ENCODE measurements around the gene SPOCD1. TPM values are rescaled to one million over a fixed set of nuclear protein-coding genes. Genes with fewer than 3 reads are reported as not detected.

The SPOCD1 gene
- total RNA-seq, 2 experiments from 2014 or later: 0.60 to 1.0 TPM

DNA sequence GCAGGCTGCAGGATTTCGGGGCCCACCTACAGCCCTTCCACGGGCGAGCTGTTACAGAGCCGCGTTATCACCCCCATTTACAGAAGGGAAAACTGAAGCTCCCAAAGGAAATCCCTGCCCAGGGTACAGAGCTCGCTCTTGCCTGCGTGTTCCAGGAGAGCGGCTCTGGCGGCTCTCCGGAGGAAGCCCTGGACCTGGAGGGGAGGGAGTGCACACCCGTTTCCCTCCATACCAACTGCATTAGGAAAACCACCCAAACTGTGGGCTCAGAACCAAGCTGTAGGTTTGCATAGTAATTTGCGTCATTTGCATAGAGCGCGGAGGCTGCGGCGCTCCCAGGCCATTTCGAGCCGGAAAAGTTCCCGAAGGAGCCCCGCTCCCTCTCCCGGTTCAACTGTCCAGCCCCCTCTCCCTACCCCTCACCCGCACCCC is 27.0 kb downstream of the SPOCD1 start:
- no TSS peak for BruUV-seq (replicated peaks)
- DNase-seq (ENCODE audit: low spot score): peak; percentile 81
- POLR2A ChIA-PET: interaction anchor here (0.7 to 1.1 kb wide), 5 partner anchors 20 to 167 kb away, joined by 3 to 6 read pairs (median 3); no protein-coding TSS in a partner anchor

DNA sequence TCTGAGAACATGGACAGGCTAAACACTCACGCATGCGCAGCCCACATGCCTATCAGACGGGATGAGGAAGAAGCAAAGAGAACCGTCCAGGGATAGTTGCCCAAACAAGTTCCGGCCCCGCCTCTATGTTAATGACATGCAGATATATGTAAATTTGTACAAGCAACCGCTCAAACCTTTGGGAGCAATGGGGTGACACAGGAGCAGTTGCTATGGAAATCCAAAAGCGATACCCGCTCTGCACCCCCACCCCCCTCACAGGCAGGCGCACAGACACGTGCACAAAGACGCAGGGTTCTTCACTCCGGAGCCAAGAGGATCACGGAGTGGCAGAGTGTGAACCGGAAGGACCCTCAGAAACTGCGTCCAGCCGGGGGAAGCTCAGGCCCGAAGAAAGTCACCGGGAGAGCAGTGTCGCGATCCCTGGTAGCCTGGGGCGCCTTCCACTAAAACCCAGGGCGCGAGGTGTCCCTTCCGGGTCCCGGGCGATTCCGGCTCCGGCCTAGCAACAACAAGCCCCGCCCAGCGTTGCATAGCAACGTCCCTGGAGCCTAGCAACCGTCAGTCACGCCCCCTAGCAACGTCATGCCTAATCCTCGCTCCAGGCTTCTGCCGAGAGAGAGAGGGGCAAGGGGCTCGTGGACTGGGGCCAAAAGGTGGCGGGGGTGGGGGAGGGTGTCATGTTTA is 27.5 kb downstream of the SPOCD1 start:
- peak overlapping the region; percentile 90 for H3K4me2 ChIP-seq (ENCODE audit: low read length)
- H4K20me1 ChIP-seq (ENCODE audit: insufficient read depth, low read length): no peaks in the 10 kb centered on the region
- no TSS peak for BruUV-seq (replicated peaks)
- TF ChIP-seq EZH2phosphoT487 (IDR thresholded peaks at IDR 0.05; ENCODE audit: borderline replicate concordance, low read depth, low read length): no peak
- TF ChIP-seq, protein P1, sequence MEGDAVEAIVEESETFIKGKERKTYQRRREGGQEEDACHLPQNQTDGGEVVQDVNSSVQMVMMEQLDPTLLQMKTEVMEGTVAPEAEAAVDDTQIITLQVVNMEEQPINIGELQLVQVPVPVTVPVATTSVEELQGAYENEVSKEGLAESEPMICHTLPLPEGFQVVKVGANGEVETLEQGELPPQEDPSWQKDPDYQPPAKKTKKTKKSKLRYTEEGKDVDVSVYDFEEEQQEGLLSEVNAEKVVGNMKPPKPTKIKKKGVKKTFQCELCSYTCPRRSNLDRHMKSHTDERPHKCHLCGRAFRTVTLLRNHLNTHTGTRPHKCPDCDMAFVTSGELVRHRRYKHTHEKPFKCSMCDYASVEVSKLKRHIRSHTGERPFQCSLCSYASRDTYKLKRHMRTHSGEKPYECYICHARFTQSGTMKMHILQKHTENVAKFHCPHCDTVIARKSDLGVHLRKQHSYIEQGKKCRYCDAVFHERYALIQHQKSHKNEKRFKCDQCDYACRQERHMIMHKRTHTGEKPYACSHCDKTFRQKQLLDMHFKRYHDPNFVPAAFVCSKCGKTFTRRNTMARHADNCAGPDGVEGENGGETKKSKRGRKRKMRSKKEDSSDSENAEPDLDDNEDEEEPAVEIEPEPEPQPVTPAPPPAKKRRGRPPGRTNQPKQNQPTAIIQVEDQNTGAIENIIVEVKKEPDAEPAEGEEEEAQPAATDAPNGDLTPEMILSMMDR (conservative IDR thresholded peaks at IDR 0.05; ENCODE audit: low read length): no peak
- no peaks in the 10 kb centered on the region for H3K36me3 ChIP-seq (ENCODE audit: insufficient read depth, low read length)
- H3K4me3 ChIP-seq (ENCODE audit: low read depth, low read length, poor library complexity, severe bottlenecking): peak overlapping the region; percentile 77
- peaks cover 56% of the 10 kb centered on the region for H3K4me1 ChIP-seq (ENCODE audit: insufficient read depth, low read length, poor library complexity, severe bottlenecking)
- ChIA-PET CTCF (ENCODE audit: unreplicated experiment) (interaction anchor here (0.5 to 2.5 kb wide), 4 partner anchors 22 to 43 kb away, joined by 4 to 13 read pairs (median 10); no protein-coding TSS in a partner anchor), POLR2A (interaction anchor here (1.0 to 1.1 kb wide), 2 partner anchors 44 to 168 kb away, joined by 3 to 6 read pairs; no protein-coding TSS in a partner anchor)
- peak overlapping the region; percentile 82 for H2AFZ ChIP-seq (ENCODE audit: low read length)
- intact Hi-C loops (cut with micrococcal nuclease; ENCODE audit: unreplicated experiment): loop anchor here (5.0 kb wide), 1 partner anchor 366 kb away; no protein-coding TSS in a partner anchor
- peak; percentile 96 for DNase-seq (ENCODE audit: low spot score)
- no peaks in the 10 kb centered on the region for H3K9me2 ChIP-seq (ENCODE audit: insufficient read depth, low read length)
- no peaks in the 10 kb centered on the region for H3K79me2 ChIP-seq (ENCODE audit: insufficient read depth, low read depth, low read length)
- peak overlapping the region; percentile 82 for H3K27ac ChIP-seq (ENCODE audit: low read depth, low read length, poor library complexity, severe bottlenecking)
- no peaks in the 10 kb centered on the region for H3K9me3 ChIP-seq (ENCODE audit: low read length)

More for the DNA sequence above, 27.0 kb downstream of the SPOCD1 start:
- H3K4me2 ChIP-seq (ENCODE audit: low read length): peak overlapping the region; percentile 90
- no peaks in the 10 kb centered on the region for H3K9me3 ChIP-seq (ENCODE audit: low read length)
- H3K27ac ChIP-seq (ENCODE audit: low read depth, low read length, poor library complexity, severe bottlenecking): peak overlapping the region; percentile 82
- no peaks in the 10 kb centered on the region for H3K79me2 ChIP-seq (ENCODE audit: insufficient read depth, low read depth, low read length)
- CTCF ChIA-PET (ENCODE audit: unreplicated experiment): interaction anchor here (0.5 to 2.5 kb wide), 7 partner anchors 10 to 320 kb away, joined by 3 to 13 read pairs (median 4); no protein-coding TSS in a partner anchor
- H3K9me2 ChIP-seq (ENCODE audit: insufficient read depth, low read length): no peaks in the 10 kb centered on the region
- peaks cover 50% of the 10 kb centered on the region for H3K4me1 ChIP-seq (ENCODE audit: insufficient read depth, low read length, poor library complexity, severe bottlenecking)
- H3K36me3 ChIP-seq (ENCODE audit: insufficient read depth, low read length): no peaks in the 10 kb centered on the region
- H3K4me3 ChIP-seq (ENCODE audit: low read depth, low read length, poor library complexity, severe bottlenecking): peak overlapping the region; percentile 77
- H2AFZ ChIP-seq (ENCODE audit: low read length): peak overlapping the region; percentile 82
- no peaks in the 10 kb centered on the region for H4K20me1 ChIP-seq (ENCODE audit: insufficient read depth, low read length)
- intact Hi-C loops (cut with micrococcal nuclease; ENCODE audit: unreplicated experiment): loop anchor here (1.0 to 5.0 kb wide), 9 partner anchors 27 to 367 kb away; no protein-coding TSS in a partner anchor
- TF ChIP-seq, protein P1 (conservative IDR thresholded peaks at IDR 0.05; ENCODE audit: low read length): no peak
- TF ChIP-seq EZH2phosphoT487 (IDR thresholded peaks at IDR 0.05; ENCODE audit: borderline replicate concordance, low read depth, low read length): no peak
